Measurements from ENCODE around the gene ZNF177.
A peak's percentile ranks its signal among the peaks of the same experiment; 100 is the strongest.

Gene ZNF177

GRCh38 chr19:9329999-9330398 lies 32.8 kb upstream of the ZNF177 start:
- no peak overlapping the region for H3K4me3 ChIP-seq
- H3K27ac ChIP-seq = no peak overlapping the region
- no peak for DNase-seq (ENCODE audit: low spot score)
- TF ChIP-seq CTCF (IDR thresholded peaks at IDR 0.05) = no peak

- H3K27ac ChIP-seq = no peak overlapping the region
- TF ChIP-seq CTCF (IDR thresholded peaks at IDR 0.05) = no peak
- no peak for DNase-seq (ENCODE audit: low spot score)
- peak overlapping the region; percentile 30 for H3K4me3 ChIP-seq
Observed at GRCh38 chr19:9342610-9343304, 20.1 kb upstream of the ZNF177 start.

GRCh38 chr19:9345005-9345404 lies 17.8 kb upstream of the ZNF177 start:
- H3K27ac ChIP-seq = no peak overlapping the region
- DNase-seq (ENCODE audit: low spot score) = no peak
- H3K4me3 ChIP-seq = no peak overlapping the region
- no peak for TF ChIP-seq CTCF (IDR thresholded peaks at IDR 0.05)

DNA sequence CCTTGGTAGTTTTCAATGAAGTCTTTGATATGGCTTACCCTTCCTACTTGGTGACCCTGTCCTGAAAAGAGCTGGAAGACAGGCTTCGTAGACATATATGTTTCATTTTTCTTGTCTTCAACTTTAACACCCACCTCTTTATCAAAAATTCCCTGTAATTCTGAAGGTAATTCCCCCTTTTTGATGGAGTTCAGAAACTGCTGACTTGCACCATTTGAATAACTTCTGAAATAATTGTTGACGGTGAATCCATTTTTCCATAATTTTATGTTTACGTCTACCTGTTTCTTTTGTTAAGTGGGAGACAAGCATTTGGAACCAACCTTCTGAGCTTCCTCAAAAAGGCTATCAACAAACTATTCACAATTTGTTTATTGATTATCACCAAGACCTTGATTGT lies 14.6 kb upstream of the ZNF177 start:
- DNase-seq (ENCODE audit: low spot score) = no peak
- Histone ChIP-seq H3K27ac (no peak overlapping the region), H3K4me3 (no peak overlapping the region)
- TF ChIP-seq CTCF (IDR thresholded peaks at IDR 0.05) = no peak

GRCh38 chr19:9348671-9349070 lies 14.1 kb upstream of the ZNF177 start:
- Histone ChIP-seq H3K4me3 (no peak overlapping the region), H3K27ac (no peak overlapping the region)
- no peak for DNase-seq (ENCODE audit: low spot score)
- no peak for TF ChIP-seq CTCF (IDR thresholded peaks at IDR 0.05)

GRCh38 chr19:9352505-9352904 lies 10.3 kb upstream of the ZNF177 start:
- no peak for DNase-seq (ENCODE audit: low spot score)
- TF ChIP-seq CTCF (IDR thresholded peaks at IDR 0.05) = no peak
- Histone ChIP-seq H3K4me3 (no peak overlapping the region), H3K27ac (no peak overlapping the region)

DNA sequence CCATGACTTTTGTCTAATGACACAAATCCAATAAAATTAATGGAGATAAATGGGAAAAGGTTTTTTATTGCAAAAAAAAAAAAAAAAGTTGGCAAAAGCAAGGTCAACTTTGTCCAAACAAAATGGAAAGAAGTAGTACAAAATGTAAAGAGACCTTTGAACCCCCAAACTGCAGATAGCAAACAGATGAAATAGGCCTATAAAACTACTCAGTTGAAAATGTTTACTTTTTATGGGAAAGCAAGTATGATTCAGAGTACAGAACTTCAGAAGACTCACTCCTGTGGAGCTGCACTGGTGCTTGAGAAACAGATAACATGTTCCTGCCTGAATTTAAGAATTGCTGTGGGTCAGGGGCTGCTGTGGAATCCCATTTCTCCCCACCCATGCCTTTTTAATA lies 9.8 kb upstream of the ZNF177 start:
- Histone ChIP-seq H3K4me3 (no peak overlapping the region), H3K27ac (no peak overlapping the region)
- DNase-seq (ENCODE audit: low spot score) = no peak
- no peak for TF ChIP-seq CTCF (IDR thresholded peaks at IDR 0.05)
